Left ventricle myocardium inferior (tissue), 1 donor: ENCODE measurements around the gene TANGO2. TPM values are rescaled to one million over a fixed set of nuclear protein-coding genes. Genes with fewer than 3 reads are reported as not detected.

Experiments
- DNase-seq: peaks from one replicate; pipeline ENCODE4 v3.0.0-alpha.2; 2020
- H3K27ac ChIP-seq: fragments of 200-600 bp; replicated peaks from 2 replicates; pipeline ENCODE4 v1.8.0; 2021
- H3K27me3 ChIP-seq: fragments of 200-600 bp; 2 replicates; pipeline ENCODE4 v1.8.0; 2021; ENCODE audit warnings: low read depth
- H3K36me3 ChIP-seq: fragments of 200-600 bp; 2 replicates; pipeline ENCODE4 v1.8.0; 2021
- H3K4me1 ChIP-seq: fragments of 200-600 bp; 2 replicates; pipeline ENCODE4 v1.8.0; 2021
- H3K4me3 ChIP-seq: fragments of 200-600 bp; 2 replicates; pipeline ENCODE4 v1.8.0; 2021; ENCODE audit warnings: mild to moderate bottlenecking, moderate library complexity
- H3K9me3 ChIP-seq: fragments of 200-600 bp; replicated peaks from 2 replicates; pipeline ENCODE4 v1.8.0; 2021
- intact Hi-C: fragments of 100-400 bp; cut with micrococcal nuclease; formaldehyde crosslinking; loops from one replicate; pipeline ENCODE4 v1.11.0; 2022
- total RNA-seq: library from RNA; stranded (reverse); fragmentation: NEBNext Ultra II Directional; extraction: Animal tissue kit (Norgen Biotek cat#: 25700); gene quantifications from one replicate; pipeline ENCODE4 v1.2.1, GENCODE V29; 2021
- TF ChIP-seq, protein P1 (sequence below): fragments of 200-600 bp; IDR thresholded peaks from 2 replicates; pipeline ENCODE4 v1.8.0; 2021; ENCODE audit warnings: antibody characterized with exemption, mild to moderate bottlenecking, borderline replicate concordance
- donor health status: DM: no; HTN: yes; CAD: no; lungs with severe emphysema.

The TANGO2 gene
- total RNA-seq, 1 donor from 2014 or later: 71.7 TPM

DNA sequence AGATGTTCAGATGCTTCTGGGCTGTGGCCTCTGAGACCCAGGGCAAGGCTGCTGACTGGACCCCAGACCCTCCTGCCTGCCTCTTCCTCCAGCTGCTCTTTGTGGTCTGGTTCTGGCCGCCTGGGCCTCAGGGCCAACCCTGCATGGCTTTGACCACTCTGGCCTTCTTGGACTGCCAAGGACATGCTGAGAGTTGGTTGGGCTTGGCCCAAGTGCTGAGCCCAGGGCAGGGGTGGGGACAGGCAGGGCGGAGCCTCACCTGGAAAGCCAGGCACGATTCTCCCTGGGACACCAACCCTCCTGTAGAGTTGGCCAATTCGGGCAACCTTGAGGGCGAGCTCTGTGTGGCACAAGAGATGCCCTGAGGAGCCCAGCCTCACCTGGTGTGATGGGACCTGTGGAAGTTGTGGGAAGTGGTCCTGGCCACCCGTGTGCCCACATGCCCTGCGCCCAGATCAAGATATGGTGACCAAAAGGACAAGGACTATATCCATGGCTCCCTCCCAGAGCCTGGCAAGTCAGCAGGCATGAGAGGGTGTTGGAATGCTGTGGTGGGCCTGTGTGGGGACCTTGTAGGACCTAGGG is 11.6 kb downstream of the TANGO2 start:
- Histone ChIP-seq H3K27me3 (no peaks in the 10 kb centered on the region), H3K27ac (peak overlapping the region; percentile 85), H3K4me1 (peaks cover 89% of the 10 kb centered on the region), H3K4me3 (no peak overlapping the region), H3K36me3 (peaks cover 23% of the 10 kb centered on the region), H3K9me3 (no peaks in the 10 kb centered on the region)
- intact Hi-C loops: no loop called here
- no peak for DNase-seq
- TF ChIP-seq, protein P1, sequence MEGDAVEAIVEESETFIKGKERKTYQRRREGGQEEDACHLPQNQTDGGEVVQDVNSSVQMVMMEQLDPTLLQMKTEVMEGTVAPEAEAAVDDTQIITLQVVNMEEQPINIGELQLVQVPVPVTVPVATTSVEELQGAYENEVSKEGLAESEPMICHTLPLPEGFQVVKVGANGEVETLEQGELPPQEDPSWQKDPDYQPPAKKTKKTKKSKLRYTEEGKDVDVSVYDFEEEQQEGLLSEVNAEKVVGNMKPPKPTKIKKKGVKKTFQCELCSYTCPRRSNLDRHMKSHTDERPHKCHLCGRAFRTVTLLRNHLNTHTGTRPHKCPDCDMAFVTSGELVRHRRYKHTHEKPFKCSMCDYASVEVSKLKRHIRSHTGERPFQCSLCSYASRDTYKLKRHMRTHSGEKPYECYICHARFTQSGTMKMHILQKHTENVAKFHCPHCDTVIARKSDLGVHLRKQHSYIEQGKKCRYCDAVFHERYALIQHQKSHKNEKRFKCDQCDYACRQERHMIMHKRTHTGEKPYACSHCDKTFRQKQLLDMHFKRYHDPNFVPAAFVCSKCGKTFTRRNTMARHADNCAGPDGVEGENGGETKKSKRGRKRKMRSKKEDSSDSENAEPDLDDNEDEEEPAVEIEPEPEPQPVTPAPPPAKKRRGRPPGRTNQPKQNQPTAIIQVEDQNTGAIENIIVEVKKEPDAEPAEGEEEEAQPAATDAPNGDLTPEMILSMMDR: no peak

DNA sequence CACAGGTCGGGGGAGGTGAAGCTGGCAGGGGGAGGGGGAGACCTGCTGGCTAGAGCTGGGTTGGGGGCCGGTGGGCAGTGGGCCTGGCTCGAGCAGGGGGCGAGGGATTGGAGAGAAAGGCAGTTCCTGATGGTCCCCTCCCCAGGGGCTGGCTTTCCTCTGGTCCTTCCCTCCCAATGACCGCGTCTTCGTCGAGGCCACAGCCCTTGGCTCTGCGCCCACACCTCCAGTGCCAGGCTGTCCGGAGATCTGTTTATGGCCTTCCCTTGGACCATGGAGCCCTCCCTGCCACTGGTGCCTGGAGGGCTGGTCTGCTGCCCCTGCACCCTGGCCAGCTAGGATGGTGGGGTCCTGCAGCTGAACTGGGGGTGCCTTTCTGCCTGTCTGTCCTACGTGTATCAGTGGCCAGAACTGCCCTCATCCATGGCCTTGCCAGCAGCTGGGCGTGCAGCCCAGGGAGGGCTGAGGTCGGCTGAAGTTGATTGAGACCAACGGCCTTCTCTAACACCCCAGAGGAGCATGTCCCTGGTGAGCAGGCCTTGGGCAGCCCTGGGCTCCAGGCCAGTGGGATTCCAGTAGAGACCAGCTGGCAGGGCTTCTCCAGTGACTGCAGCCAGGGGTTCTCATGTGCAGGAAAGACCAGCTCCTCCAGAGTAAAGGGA is 12.3 kb downstream of the TANGO2 start:
- intact Hi-C loops: no loop called here
- DNase-seq: peak; percentile 73
- H3K9me3 ChIP-seq: no peaks in the 10 kb centered on the region
- no peaks in the 10 kb centered on the region for H3K27me3 ChIP-seq
- H3K27ac ChIP-seq: peak overlapping the region; percentile 85
- H3K4me1 ChIP-seq: peaks cover 83% of the 10 kb centered on the region
- no peak overlapping the region for H3K4me3 ChIP-seq
- TF ChIP-seq, protein P1: no peak
- H3K36me3 ChIP-seq: peaks cover 30% of the 10 kb centered on the region

DNA sequence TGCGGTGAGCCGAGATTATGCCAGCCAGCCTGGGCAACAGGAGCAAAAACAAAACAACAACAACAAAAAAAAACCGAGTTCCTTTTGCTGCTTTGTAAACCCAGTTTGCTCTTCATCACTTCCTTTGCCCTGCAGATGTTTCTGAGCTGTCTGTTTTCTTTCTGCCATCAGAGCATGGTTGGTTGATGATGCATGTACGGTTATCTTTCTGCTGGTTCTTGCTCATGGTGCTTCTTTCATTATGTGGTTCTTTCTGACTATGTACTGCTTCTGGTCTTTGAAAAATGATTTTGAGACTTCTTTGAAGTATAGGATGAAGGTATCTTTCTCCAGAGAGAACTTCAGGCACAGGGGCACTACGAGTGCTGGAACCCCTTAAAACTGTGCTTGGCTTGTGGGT is 13.2 kb downstream of the TANGO2 start:
- no peak overlapping the region for H3K4me3 ChIP-seq
- H3K27me3 ChIP-seq: no peaks in the 10 kb centered on the region
- DNase-seq: no peak
- peaks cover 39% of the 10 kb centered on the region for H3K36me3 ChIP-seq
- H3K27ac ChIP-seq: peak overlapping the region; percentile 85
- peaks cover 73% of the 10 kb centered on the region for H3K4me1 ChIP-seq
- TF ChIP-seq, protein P1: no peak
- intact Hi-C loops: no loop called here
- H3K9me3 ChIP-seq: no peaks in the 10 kb centered on the region

DNA sequence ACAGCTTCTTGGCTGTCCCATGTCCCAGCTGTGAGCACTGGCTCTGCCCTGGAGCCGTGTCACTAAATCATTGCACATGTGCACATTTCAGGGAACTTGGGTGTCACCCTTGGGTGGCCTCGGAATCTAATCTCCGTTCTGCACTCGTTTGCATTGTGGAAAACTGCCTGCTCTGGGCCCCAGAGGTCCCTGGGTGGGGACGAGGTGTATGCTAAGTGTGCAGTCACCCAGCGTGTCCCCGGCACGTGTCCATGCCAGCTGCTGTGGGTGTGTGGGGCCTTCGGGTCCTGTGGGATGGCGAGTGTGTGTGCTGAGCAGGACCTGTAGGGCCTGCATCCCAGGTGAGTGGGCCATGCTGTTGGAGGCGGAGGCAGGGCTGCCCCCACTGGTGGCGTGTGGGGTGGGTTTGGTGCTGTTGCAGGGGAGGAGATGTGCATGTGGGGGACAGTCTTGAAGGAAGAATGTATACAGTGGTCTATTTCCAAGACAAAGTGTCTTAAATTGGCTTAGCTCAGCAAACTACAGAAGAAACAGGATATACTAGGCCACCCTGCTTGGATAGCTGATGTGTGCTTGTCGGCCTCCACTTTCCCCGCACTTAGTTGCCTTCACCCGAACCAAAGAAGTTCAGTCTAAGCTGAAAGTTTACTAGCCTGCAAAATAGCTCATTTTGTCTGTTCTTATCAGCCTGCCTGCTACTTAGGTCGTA is 14.6 kb downstream of the TANGO2 start:
- intact Hi-C loops: no loop called here
- no peaks in the 10 kb centered on the region for H3K27me3 ChIP-seq
- TF ChIP-seq, protein P1: no peak
- H3K9me3 ChIP-seq: no peaks in the 10 kb centered on the region
- DNase-seq: no peak
- H3K27ac ChIP-seq: no peak overlapping the region
- H3K4me3 ChIP-seq: no peak overlapping the region
- peaks cover 51% of the 10 kb centered on the region for H3K36me3 ChIP-seq
- H3K4me1 ChIP-seq: peaks cover 68% of the 10 kb centered on the region

DNA sequence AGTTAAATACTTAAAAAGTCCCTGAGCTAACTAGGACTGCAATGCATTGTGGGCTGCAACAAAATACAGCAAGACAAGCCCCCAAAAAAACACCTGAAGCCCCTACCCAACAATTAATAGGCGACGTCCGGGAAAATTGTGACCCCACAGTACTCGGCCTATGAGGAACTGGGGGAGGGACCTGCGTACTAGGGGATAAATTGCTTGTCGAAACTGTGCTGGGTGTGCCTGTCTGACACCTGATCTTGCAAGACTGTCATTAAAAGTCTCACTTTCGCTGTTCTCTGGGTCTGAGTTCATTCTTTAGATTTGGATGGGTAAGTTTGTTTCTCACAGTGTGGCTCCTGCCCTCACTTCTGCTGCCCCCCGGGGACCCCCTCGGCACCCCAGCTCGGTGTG is 15.2 kb downstream of the TANGO2 start:
- TF ChIP-seq, protein P1: no peak
- intact Hi-C loops: no loop called here
- no peaks in the 10 kb centered on the region for H3K9me3 ChIP-seq
- DNase-seq: no peak
- no peaks in the 10 kb centered on the region for H3K27me3 ChIP-seq
- peaks cover 56% of the 10 kb centered on the region for H3K36me3 ChIP-seq
- peaks cover 65% of the 10 kb centered on the region for H3K4me1 ChIP-seq
- no peak overlapping the region for H3K27ac ChIP-seq
- H3K4me3 ChIP-seq: no peak overlapping the region
